D721Med (cell line): ENCODE measurements around the gene PSPC1.

ENCODE experiments used
- DNase-seq: peaks from one replicate; pipeline ENCODE4 v3.0.0; 2011; ENCODE audit warnings: low spot score; ENCODE audit not compliant: insufficient read length
- FAIRE-seq: peaks from 2 replicates; lab custom pipeline; 2011; peaks lifted over from hg19 to GRCh38; lab: Jason Lieb, UNC
- CTCF ChIP-seq: IDR thresholded peaks from 2 replicates; pipeline ENCODE4 v1.5.1; 2012; ENCODE audit warnings: mild to moderate bottlenecking, control low read depth; ENCODE audit not compliant: insufficient read depth; ENCODE audit errors: missing control alignments

The PSPC1 gene

GRCh38 chr13:19668778-19669177 is 114.0 kb downstream of the PSPC1 start:
- TF ChIP-seq CTCF: no peak
- FAIRE-seq (no peak), DNase-seq (no peak)

GRCh38 chr13:19665427-19665859 is 117.3 kb downstream of the PSPC1 start:
- DNase-seq (peak; percentile 50), FAIRE-seq (peak; percentile 38)
- no peak for TF ChIP-seq CTCF

- DNase-seq (no peak), FAIRE-seq (no peak)
- no peak for TF ChIP-seq CTCF
These were observed 118.1 kb downstream of the PSPC1 start for GRCh38 chr13:19664481-19665230.

GRCh38 chr13:19663416-19663979 is 119.2 kb downstream of the PSPC1 start:
- FAIRE-seq (no peak), DNase-seq (no peak)
- no peak for TF ChIP-seq CTCF

- no peak for DNase-seq
- TF ChIP-seq CTCF: no peak
- no peak for FAIRE-seq
These were observed 121.2 kb downstream of the PSPC1 start for GRCh38 chr13:19661561-19661960.

GRCh38 chr13:19661126-19661525 is 121.6 kb downstream of the PSPC1 start:
- FAIRE-seq: no peak
- DNase-seq: no peak
- TF ChIP-seq CTCF: no peak

- FAIRE-seq: no peak
- no peak for TF ChIP-seq CTCF
- no peak for DNase-seq
These were observed 123.9 kb downstream of the PSPC1 start for GRCh38 chr13:19658831-19659230.
